Globus pallidus (tissue), 1 donor: ENCODE measurements around the gene TNS3.

Experiments
- DNase-seq: peaks from one replicate; pipeline ENCODE4 v3.0.0-alpha.2; 2015; ENCODE audit warnings: low spot score

Gene TNS3

GRCh38 chr7:47256016-47256415 is 325.9 kb downstream of the TNS3 start:
- no peak for DNase-seq

- no peak for DNase-seq
Measured at GRCh38 chr7:47255441-47255840, 326.5 kb downstream of the TNS3 start.

DNA sequence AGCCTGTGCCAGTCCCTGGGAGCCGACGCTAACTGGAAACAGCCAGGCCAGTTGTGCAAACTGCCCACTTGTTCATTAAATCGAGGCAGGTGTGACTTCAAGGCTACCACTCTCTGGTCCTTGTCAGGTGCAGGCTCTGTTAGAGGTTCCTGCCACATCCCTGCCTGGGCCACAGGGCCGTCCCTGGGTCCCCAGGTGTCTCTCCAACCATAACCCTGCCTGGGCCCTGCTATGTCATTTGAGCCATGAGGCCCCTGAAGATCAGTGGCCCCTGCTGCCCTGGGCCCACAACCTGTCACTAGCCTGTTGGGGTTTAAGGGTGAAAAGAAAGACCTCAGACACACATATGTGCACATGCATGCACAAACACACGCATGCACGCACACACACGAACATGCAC is 326.9 kb downstream of the TNS3 start:
- DNase-seq = no peak

DNA sequence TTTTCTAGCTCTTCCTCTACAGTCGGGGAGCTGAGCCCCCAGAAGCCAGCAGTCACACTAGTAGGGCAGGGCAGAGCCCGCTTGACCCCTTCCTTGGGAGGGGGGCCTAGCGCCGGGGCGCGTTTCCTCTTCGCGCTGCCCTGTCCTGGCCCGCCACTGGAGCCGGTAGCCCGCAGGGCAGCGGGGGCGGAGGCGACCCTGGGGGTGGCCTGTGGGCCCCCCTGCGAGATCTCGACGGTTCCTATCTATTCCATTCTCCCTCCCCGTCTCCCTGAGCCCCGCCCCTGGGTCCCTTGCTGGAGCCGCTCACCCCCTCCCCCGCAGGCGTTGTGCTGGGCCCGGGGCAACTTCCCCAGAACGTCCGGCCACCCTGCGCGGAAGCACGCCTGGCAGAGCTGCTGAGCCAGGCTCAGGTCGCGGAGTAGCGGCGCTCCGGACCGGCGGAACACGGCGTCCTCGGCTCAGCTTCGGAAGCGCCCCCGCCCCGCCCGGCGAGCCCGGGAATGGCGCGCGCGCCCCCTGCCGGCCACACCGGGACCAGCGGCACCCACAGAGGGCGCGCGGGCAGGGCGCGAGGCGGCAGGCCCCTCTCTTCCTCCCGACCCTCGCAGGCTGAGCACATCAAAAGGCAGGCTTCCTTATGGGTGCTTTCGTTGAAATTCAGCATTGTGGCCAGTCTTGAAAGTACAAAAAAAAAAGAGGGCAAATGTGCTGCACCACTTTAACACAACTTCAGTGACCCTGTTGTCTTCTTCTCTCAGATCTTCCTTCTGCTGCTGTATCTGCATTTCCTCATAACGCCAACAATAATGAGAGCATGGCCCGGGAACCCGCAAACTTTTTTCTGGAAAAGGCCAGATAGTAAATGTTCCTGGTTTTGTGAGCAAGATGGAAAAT is 327.6 kb downstream of the TNS3 start:
- DNase-seq = peak; percentile 25

- peak; percentile 8 for DNase-seq
Measured at GRCh38 chr7:47253650-47254080, 328.2 kb downstream of the TNS3 start.

GRCh38 chr7:47252675-47253074 is 329.2 kb downstream of the TNS3 start:
- no peak for DNase-seq

DNA sequence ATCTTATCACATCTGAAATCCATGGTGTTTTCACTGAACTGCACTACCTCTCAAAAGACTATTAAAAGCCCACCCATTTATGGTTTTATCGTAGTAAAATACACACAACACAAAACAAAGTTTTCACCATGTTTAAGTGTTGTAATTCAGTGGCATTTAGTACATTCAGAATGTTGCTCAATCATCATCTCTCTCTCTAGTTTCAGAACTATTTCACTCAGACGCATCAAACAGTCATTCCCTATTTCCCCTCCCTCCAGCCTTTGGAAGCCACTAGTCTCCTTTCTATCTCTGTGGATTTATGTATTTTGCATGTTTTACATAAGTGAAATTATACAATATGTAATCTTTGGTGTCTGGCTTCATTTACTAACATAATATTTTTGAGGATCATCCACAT is 332.6 kb downstream of the TNS3 start:
- DNase-seq = no peak

- DNase-seq = no peak
Measured at GRCh38 chr7:47248797-47249196, 333.1 kb downstream of the TNS3 start.

GRCh38 chr7:47247132-47247531 is 334.8 kb downstream of the TNS3 start:
- DNase-seq = no peak

DNA sequence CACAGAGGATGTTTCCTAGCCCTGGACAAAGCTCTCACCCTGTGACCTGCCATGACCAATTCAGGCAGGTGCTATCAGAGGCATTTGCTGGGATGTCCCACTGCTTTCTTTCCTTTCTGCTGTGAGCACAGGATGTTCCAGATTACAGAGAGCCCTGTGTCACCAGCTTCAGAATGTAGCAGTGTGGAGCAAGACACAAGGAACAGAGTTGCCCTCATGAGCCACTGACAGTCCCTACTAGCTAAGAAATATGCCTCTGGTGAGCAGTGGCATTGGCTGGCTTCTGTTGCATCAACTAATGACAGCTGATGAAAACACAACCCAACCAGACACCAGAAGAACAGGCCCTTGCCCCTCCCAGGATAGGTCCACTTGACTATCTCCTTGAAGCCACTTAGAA is 337.2 kb downstream of the TNS3 start:
- no peak for DNase-seq

GRCh38 chr7:47241112-47242065 is 340.5 kb downstream of the TNS3 start:
- DNase-seq = no peak

DNA sequence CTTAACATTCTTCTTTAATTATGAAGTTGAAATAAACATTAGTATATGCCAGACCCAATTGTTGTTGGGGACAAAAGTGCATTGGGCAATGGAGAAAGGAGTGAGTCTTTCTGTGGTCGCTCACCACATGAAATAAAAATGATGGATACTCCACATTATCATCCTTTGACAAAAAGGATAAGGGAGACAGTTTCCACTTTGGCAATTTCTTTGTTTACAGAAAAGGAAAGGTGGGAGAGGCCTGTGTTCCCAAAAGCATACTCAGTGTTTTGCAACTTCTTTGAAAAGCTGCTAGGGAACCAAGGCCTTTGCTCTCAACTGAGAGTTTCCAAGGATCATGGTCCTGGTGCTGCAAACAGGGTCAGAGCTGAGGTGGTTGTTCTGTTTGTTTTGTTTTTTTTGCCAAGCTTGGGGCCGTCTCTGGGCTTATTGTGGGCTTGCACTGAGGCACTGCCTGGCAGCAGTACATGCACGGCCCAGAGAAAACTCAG is 341.9 kb downstream of the TNS3 start:
- DNase-seq = no peak

DNA sequence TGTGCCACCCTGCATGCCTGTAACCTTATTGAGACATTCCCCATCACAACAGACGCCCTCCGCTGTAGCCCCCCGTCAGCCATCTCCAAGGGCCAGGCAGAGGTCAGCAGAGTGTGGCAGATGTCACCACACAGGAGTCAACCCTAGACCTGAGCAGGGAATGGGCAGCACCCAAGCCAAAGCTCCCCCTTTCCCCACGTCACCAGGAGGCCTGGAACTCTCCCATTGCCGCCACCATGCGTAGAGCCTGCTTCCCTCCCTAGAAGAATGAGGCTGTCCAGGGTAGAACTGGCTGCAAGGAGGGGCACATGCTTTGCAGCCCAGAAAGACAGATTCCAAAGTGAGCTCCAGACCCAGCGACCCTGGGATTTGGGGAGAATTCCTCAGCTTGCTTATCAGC is 342.9 kb downstream of the TNS3 start:
- no peak for DNase-seq

DNA sequence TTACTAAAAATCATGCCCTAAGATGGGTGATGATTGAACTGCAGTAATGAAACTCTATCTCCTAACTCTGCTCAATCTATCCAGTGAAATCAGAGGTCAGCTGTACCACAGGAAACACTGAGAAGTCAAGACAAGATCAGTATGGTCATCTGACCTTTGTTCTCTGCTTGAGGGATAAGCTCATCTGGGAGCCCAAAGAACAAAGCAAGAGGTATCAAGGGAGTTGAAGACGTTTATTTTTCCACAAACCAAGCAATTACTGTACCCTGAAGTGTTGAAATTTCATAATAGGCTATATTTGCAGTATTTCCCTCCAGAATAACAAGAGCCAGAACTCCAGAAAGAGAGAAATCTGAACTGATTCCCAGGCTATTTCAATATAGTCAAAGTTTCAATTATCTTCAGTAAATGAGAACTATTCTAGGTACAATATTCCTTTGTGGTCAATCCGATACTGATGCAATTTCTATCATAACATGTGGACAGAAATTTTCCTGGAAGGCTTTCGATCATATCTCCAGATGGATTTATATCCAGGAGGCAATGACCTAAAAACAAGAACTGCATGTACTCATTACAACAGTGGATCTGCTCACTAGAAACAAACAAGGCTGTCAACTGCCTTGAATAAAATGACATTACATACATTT is 345.3 kb downstream of the TNS3 start:
- no peak for DNase-seq

GRCh38 chr7:47233996-47234395 is 347.9 kb downstream of the TNS3 start:
- DNase-seq = no peak

GRCh38 chr7:47232751-47233412 is 349.0 kb downstream of the TNS3 start:
- DNase-seq = no peak

- no peak for DNase-seq
Measured at GRCh38 chr7:47231627-47232026, 350.3 kb downstream of the TNS3 start.

DNA sequence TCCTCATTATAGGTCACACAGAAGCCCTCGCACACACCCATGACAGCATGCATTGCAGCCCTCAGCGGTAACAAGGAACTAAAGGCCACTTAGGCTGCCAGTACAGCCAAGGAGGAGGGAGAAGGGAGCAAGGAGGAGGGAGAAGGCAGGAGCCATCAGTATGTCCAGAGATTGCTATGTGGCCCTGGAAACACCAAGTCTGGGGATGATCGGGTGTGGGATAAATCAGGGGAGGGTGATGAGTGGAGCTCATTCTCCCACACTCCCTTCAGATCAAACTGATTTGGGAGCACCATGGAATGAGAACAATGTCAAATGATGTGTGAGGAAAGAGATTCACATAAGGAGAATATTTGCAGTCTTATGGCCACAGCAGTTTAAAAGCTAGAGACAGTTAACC is 350.9 kb downstream of the TNS3 start:
- DNase-seq = no peak

DNA sequence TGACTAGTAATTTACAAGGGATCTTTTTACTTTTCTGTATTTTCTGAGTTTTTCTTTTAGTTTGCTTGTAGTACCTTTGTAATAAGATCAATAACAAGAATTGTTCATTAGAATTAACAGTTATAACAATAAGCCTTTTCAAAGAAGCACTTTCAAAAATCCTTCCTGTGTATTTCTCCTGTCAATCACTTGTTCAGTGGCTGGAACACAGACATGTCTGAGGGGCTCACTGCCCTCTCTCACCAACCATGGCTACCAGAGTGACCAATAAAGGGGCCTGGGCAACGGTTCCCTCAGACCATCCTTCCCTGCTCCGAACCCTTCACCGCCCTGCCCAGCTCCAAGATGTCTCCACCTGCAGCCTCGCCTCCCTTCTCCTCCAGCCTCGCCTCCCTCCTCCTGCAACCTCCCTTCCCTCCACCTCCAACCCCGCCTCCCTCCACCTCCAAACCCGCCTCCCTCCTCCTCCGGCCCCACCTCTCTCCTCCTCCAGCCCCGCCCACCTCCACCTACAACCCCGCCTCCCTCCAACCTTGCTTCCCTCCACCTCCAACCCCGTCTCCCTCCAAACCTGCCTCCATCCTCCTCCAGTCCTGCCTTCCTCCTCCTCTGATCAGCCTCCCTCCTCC is 353.4 kb downstream of the TNS3 start:
- DNase-seq = no peak

DNA sequence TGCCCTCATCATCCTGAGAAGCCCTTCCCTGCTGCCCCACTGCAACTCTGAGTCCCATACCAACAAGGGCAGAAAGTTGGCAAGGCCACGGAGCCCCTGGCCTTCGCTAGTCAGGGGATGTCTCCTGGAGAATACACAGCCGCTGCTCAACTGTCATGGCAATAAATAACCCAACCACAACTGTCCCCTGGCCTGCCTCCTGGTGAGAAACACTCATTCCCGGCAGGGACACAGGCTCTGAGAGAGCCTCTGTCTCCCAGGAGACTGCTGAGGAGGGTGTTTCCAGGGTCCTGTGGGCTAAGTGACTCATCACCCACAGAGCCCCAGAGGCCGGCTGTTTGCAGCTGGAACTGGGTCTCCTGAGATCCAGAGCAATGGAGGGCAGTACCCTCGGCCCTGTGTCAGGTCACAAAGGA is 354.1 kb downstream of the TNS3 start:
- no peak for DNase-seq

DNA sequence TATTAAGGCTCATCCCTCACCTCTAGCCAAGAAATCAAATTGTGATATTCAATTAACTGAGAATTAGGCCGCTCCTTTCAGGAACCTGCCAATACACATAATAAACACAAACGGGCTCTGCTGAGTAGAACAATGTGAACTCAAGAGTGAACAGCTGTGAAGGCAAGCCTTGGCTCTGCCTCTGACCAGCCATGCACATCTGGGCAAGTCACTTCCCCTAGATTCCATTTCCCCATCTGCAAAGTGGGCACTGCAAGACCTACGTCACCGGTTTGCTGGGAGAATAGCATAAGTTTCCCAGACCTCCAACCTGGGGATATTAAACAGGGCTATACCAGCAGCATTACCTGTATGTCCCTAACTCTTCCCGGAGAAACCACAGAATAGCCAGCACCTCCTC is 355.2 kb downstream of the TNS3 start:
- DNase-seq = no peak
